Loucy (cell line): ENCODE measurements around the gene CFAP20DC.

Source experiments
- H2AFZ ChIP-seq: fragments of 200-600 bp; sonication (generic); 2 replicates; pipeline ENCODE4 v1.6.0; 2016; ENCODE audit warnings: antibody characterized with exemption, mild to moderate bottlenecking, low read length, moderate library complexity
- H3F3A ChIP-seq: fragments of 200-600 bp; 2 replicates; pipeline ENCODE4 v1.6.0; 2016; ENCODE audit warnings: antibody characterized with exemption, low read depth, mild to moderate bottlenecking
- H3K27me3 ChIP-seq: fragments of 200-600 bp; sonication (generic); 2 replicates; pipeline ENCODE4 v1.6.1; 2014; ENCODE audit warnings: low read length, mild to moderate bottlenecking; ENCODE audit not compliant: insufficient read depth, poor library complexity, severe bottlenecking
- H3K36me3 ChIP-seq: fragments of 200-600 bp; sonication (generic); 2 replicates; pipeline ENCODE4 v1.6.1; 2016; ENCODE audit warnings: low read length; ENCODE audit not compliant: insufficient read depth
- H3K4me1 ChIP-seq: fragments of 200-600 bp; sonication (generic); 2 replicates; pipeline ENCODE4 v1.5.1; 2014; ENCODE audit warnings: low read length, mild to moderate bottlenecking; ENCODE audit not compliant: insufficient read depth, poor library complexity, severe bottlenecking
- H3K4me2 ChIP-seq: fragments of 200-600 bp; sonication (generic); 2 replicates; pipeline ENCODE4 v1.6.0; 2014; ENCODE audit warnings: antibody characterized with exemption, low read length, low read depth, mild to moderate bottlenecking; ENCODE audit not compliant: poor library complexity, severe bottlenecking
- H3K4me3 ChIP-seq: fragments of 200-600 bp; sonication (generic); 2 replicates; pipeline ENCODE4 v1.5.1; 2014; ENCODE audit warnings: low read length, mild to moderate bottlenecking, mixed read lengths; ENCODE audit not compliant: poor library complexity, severe bottlenecking
- H3K79me2 ChIP-seq: fragments of 200-600 bp; sonication (generic); 2 replicates; pipeline ENCODE4 v1.6.1; 2014; ENCODE audit warnings: low read length; ENCODE audit not compliant: insufficient read depth
- H3K9ac ChIP-seq: fragments of 200-600 bp; sonication (generic); 2 replicates; pipeline ENCODE4 v1.6.0; 2014; ENCODE audit warnings: mild to moderate bottlenecking, low read depth, low read length, moderate library complexity; ENCODE audit not compliant: poor library complexity, severe bottlenecking
- H3K9me2 ChIP-seq: fragments of 200-600 bp; sonication (generic); replicated peaks from 2 replicates; pipeline ENCODE4 v1.6.1; 2016; ENCODE audit warnings: low read depth, low read length, mixed read lengths
- H3K9me3 ChIP-seq: fragments of 200-600 bp; sonication (generic); 2 replicates; pipeline ENCODE4 v1.6.1; 2014; ENCODE audit warnings: mild to moderate bottlenecking, antibody characterized with exemption, low read length, low read depth; ENCODE audit not compliant: insufficient read depth
- H4K20me1 ChIP-seq: fragments of 200-600 bp; sonication (generic); 2 replicates; pipeline ENCODE4 v1.6.0; 2014; ENCODE audit warnings: antibody characterized with exemption, low read length, mild to moderate bottlenecking; ENCODE audit not compliant: insufficient read depth, poor library complexity, severe bottlenecking
- EZH2phosphoT487 ChIP-seq: fragments of 200-600 bp; IDR thresholded peaks from 2 replicates; pipeline ENCODE4 v1.6.1; 2018; ENCODE audit warnings: antibody characterized with exemption, mild to moderate bottlenecking, moderate library complexity, borderline replicate concordance
- TF ChIP-seq, protein P1 (sequence below): fragments of 200-600 bp; sonication (generic); conservative IDR thresholded peaks from 2 replicates; pipeline ENCODE4 v1.5.1; 2014; ENCODE audit warnings: mild to moderate bottlenecking, antibody characterized with exemption, low read length

The CFAP20DC gene

DNA sequence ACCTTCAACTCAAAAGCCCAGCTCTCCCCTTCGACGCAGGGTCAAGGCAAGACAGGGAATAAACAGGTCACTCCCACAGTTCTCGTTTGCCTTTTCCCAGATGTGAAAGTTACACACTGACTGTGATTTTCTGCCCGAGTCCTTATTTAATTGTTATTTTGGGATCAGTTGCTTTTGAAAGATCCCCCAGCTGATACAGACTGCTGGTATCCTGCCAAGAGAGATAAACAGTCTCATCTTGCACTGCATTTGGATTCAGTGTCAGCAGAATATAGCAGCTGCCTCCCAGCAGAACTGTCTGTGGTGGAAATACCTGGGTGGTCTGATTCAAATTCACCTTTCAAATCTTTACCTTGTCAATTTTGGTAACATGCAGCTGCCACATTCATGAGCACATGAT, 327.3 kb downstream of the CFAP20DC start:
- H4K20me1 ChIP-seq: no peaks in the 10 kb centered on the region
- H3K9me3 ChIP-seq: no peaks in the 10 kb centered on the region
- H3K4me3 ChIP-seq: no peak overlapping the region
- H3K36me3 ChIP-seq: no peaks in the 10 kb centered on the region
- no peaks in the 10 kb centered on the region for H3K27me3 ChIP-seq
- no peaks in the 10 kb centered on the region for H3F3A ChIP-seq
- no peak overlapping the region for H2AFZ ChIP-seq
- no peak overlapping the region for H3K9ac ChIP-seq
- no peak overlapping the region for H3K4me2 ChIP-seq
- TF ChIP-seq, protein P1, sequence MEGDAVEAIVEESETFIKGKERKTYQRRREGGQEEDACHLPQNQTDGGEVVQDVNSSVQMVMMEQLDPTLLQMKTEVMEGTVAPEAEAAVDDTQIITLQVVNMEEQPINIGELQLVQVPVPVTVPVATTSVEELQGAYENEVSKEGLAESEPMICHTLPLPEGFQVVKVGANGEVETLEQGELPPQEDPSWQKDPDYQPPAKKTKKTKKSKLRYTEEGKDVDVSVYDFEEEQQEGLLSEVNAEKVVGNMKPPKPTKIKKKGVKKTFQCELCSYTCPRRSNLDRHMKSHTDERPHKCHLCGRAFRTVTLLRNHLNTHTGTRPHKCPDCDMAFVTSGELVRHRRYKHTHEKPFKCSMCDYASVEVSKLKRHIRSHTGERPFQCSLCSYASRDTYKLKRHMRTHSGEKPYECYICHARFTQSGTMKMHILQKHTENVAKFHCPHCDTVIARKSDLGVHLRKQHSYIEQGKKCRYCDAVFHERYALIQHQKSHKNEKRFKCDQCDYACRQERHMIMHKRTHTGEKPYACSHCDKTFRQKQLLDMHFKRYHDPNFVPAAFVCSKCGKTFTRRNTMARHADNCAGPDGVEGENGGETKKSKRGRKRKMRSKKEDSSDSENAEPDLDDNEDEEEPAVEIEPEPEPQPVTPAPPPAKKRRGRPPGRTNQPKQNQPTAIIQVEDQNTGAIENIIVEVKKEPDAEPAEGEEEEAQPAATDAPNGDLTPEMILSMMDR: no peak
- no peak for TF ChIP-seq EZH2phosphoT487
- H3K79me2 ChIP-seq: no peaks in the 10 kb centered on the region
- H3K4me1 ChIP-seq: no peaks in the 10 kb centered on the region
- H3K9me2 ChIP-seq: no peaks in the 10 kb centered on the region

DNA sequence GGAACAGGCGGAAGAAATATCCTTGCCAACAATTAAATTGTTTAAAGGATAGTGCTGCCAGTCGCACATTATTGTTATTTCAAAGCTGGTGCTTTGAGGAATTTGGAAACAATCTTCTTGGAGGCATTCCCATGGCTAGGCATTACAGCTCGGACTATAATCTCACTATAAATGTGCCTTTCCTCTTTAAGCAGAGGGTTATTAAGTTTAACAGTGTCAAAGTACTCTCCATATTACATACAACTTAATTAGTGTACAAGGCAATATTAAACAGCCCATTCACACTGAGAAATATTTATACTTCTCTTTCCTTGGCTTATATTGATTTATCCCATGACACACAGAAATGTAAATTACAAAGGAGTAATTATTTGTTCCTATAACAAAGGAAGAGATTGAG, 329.3 kb downstream of the CFAP20DC start:
- no peaks in the 10 kb centered on the region for H3K79me2 ChIP-seq
- H3K9me2 ChIP-seq: no peaks in the 10 kb centered on the region
- TF ChIP-seq EZH2phosphoT487: no peak
- TF ChIP-seq, protein P1: no peak
- no peaks in the 10 kb centered on the region for H4K20me1 ChIP-seq
- H3F3A ChIP-seq: no peaks in the 10 kb centered on the region
- no peaks in the 10 kb centered on the region for H3K36me3 ChIP-seq
- no peak overlapping the region for H3K4me3 ChIP-seq
- no peaks in the 10 kb centered on the region for H3K27me3 ChIP-seq
- H3K9me3 ChIP-seq: no peaks in the 10 kb centered on the region
- no peak overlapping the region for H3K9ac ChIP-seq
- no peak overlapping the region for H2AFZ ChIP-seq
- H3K4me1 ChIP-seq: no peaks in the 10 kb centered on the region
- no peak overlapping the region for H3K4me2 ChIP-seq

DNA sequence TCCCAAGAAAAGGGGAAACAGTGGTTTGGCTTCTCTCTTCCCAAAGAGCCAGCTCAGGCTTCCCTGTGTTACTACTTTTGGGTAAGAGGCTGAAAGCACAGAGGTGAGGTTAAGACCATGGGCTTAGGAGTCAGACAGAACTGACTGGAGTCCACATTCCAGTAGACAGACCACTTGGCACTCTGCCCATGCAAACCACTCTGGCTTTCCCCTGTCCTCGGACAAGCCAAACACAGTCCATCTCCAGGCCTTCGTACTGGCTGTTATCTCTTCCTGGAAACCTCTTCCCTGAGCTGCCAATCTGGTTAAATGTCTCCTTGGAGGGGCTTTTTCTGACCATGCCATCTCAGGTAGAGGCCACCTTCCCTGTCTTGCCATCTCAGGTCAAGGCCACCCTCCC, 330.1 kb downstream of the CFAP20DC start:
- TF ChIP-seq, protein P1: no peak
- TF ChIP-seq EZH2phosphoT487: no peak
- no peak overlapping the region for H2AFZ ChIP-seq
- no peaks in the 10 kb centered on the region for H3K27me3 ChIP-seq
- H3K4me2 ChIP-seq: no peak overlapping the region
- H3K9me2 ChIP-seq: no peaks in the 10 kb centered on the region
- H3F3A ChIP-seq: no peaks in the 10 kb centered on the region
- no peaks in the 10 kb centered on the region for H4K20me1 ChIP-seq
- no peaks in the 10 kb centered on the region for H3K79me2 ChIP-seq
- no peak overlapping the region for H3K9ac ChIP-seq
- H3K36me3 ChIP-seq: no peaks in the 10 kb centered on the region
- H3K9me3 ChIP-seq: no peaks in the 10 kb centered on the region
- H3K4me3 ChIP-seq: no peak overlapping the region
- H3K4me1 ChIP-seq: no peaks in the 10 kb centered on the region
